ENCODE data around the gene EVC2.
"Not testable (repeated sequence)": the region's sequence is repeated elsewhere in the genome, so short reads cannot be mapped to it uniquely, and the experiment has no call there.

The EVC2 gene

GRCh38 chr4:5738061-5738460 is 29.7 kb upstream of the EVC2 start:
- no peak for DNase-seq

GRCh38 chr4:5735463-5735862 is 27.1 kb upstream of the EVC2 start:
- no peak for DNase-seq

- DNase-seq: no peak
These were observed 26.5 kb upstream of the EVC2 start for GRCh38 chr4:5734853-5735252.

- DNase-seq: no peak
These were observed 23.8 kb upstream of the EVC2 start for GRCh38 chr4:5732158-5732557.

- peak; percentile 5 for DNase-seq
These were observed 22.9 kb upstream of the EVC2 start for GRCh38 chr4:5730993-5731990.

- no peak for DNase-seq
These were observed 22.1 kb upstream of the EVC2 start for GRCh38 chr4:5730436-5730835.

- DNase-seq: not testable (repeated sequence)
These were observed 20.1 kb upstream of the EVC2 start for GRCh38 chr4:5728412-5728811.

GRCh38 chr4:5724377-5724776 is 16.0 kb upstream of the EVC2 start:
- DNase-seq: no peak

- no peak for DNase-seq
These were observed 14.0 kb upstream of the EVC2 start for GRCh38 chr4:5722328-5722727.

- no peak for DNase-seq
These were observed 13.6 kb upstream of the EVC2 start for GRCh38 chr4:5721923-5722322.

- no peak for DNase-seq
These were observed 12.6 kb upstream of the EVC2 start for GRCh38 chr4:5720980-5721379.

- DNase-seq: no peak
These were observed 11.9 kb upstream of the EVC2 start for GRCh38 chr4:5720157-5720850.

GRCh38 chr4:5719350-5720055 is 11.1 kb upstream of the EVC2 start:
- no peak for DNase-seq

- DNase-seq: no peak
These were observed 10.1 kb upstream of the EVC2 start for GRCh38 chr4:5718411-5718810.

GRCh38 chr4:5717449-5718158 is 9.2 kb upstream of the EVC2 start:
- no peak for DNase-seq

- DNase-seq: no peak
These were observed 8.0 kb upstream of the EVC2 start for GRCh38 chr4:5716391-5716790.

- DNase-seq: no peak
These were observed 7.0 kb upstream of the EVC2 start for GRCh38 chr4:5715357-5715756.

GRCh38 chr4:5713861-5714260 is 5.5 kb upstream of the EVC2 start:
- DNase-seq: no peak

- DNase-seq: no peak
These were observed 4.6 kb upstream of the EVC2 start for GRCh38 chr4:5712931-5713330.

- no peak for DNase-seq
These were observed 4.2 kb upstream of the EVC2 start for GRCh38 chr4:5712517-5712916.

- DNase-seq: no peak
These were observed 3.3 kb upstream of the EVC2 start for GRCh38 chr4:5711479-5712184.

GRCh38 chr4:5710961-5711478 is 2.7 kb upstream of the EVC2 start, which contains the start of gene EVC:
TSS of gene EVC (plus strand) at chr4:5711201. CDS start at chr4:5711381, 180 bp downstream.
- no peak for DNase-seq

Data from CD4-positive, alpha-beta T cell treated with Interferon gamma for 1 hour (primary cell).